ENCODE data around the gene ELFN1.

The ELFN1 gene

GRCh38 chr7:1642291-1642731 lies 27.8 kb upstream of the ELFN1 start:
- in situ Hi-C loops (cut with MboI; ENCODE audit: low sequenced_read_pairs) = no loop called here

GRCh38 chr7:1643270-1644092 lies 26.6 kb upstream of the ELFN1 start:
- in situ Hi-C loops (cut with MboI; ENCODE audit: low sequenced_read_pairs) = no loop called here

- in situ Hi-C loops (cut with MboI; ENCODE audit: low sequenced_read_pairs) = no loop called here
These were observed 25.6 kb upstream of the ELFN1 start for GRCh38 chr7:1644341-1645070.

- in situ Hi-C loops (cut with MboI; ENCODE audit: low sequenced_read_pairs) = no loop called here
These were observed 25.0 kb upstream of the ELFN1 start for GRCh38 chr7:1645071-1645409.

GRCh38 chr7:1645476-1645875 lies 24.6 kb upstream of the ELFN1 start:
- in situ Hi-C loops (cut with MboI; ENCODE audit: low sequenced_read_pairs) = no loop called here

- in situ Hi-C loops (cut with MboI; ENCODE audit: low sequenced_read_pairs) = no loop called here
These were observed 23.7 kb upstream of the ELFN1 start for GRCh38 chr7:1646391-1646790.

GRCh38 chr7:1646957-1647891 lies 22.9 kb upstream of the ELFN1 start:
- in situ Hi-C loops (cut with MboI; ENCODE audit: low sequenced_read_pairs) = no loop called here

GRCh38 chr7:1647961-1648672 lies 22.0 kb upstream of the ELFN1 start:
- in situ Hi-C loops (cut with MboI; ENCODE audit: low sequenced_read_pairs) = no loop called here

- in situ Hi-C loops (cut with MboI; ENCODE audit: low sequenced_read_pairs) = no loop called here
These were observed 20.2 kb upstream of the ELFN1 start for GRCh38 chr7:1649751-1650326.

GRCh38 chr7:1650363-1651030 lies 19.6 kb upstream of the ELFN1 start:
- in situ Hi-C loops (cut with MboI; ENCODE audit: low sequenced_read_pairs) = no loop called here

- in situ Hi-C loops (cut with MboI; ENCODE audit: low sequenced_read_pairs) = no loop called here
These were observed 19.0 kb upstream of the ELFN1 start for GRCh38 chr7:1651031-1651446.

- in situ Hi-C loops (cut with MboI; ENCODE audit: low sequenced_read_pairs) = no loop called here
These were observed 18.2 kb upstream of the ELFN1 start for GRCh38 chr7:1651891-1652290.

- in situ Hi-C loops (cut with MboI; ENCODE audit: low sequenced_read_pairs) = no loop called here
These were observed 16.6 kb upstream of the ELFN1 start for GRCh38 chr7:1653500-1653899.

- in situ Hi-C loops (cut with MboI; ENCODE audit: low sequenced_read_pairs) = no loop called here
These were observed 16.0 kb upstream of the ELFN1 start for GRCh38 chr7:1654111-1654510.

- in situ Hi-C loops (cut with MboI; ENCODE audit: low sequenced_read_pairs) = no loop called here
These were observed 15.2 kb upstream of the ELFN1 start for GRCh38 chr7:1654738-1655475.

GRCh38 chr7:1659696-1660095 lies 10.4 kb upstream of the ELFN1 start:
- in situ Hi-C loops (cut with MboI; ENCODE audit: low sequenced_read_pairs) = no loop called here

GRCh38 chr7:1661461-1661860 lies 8.6 kb upstream of the ELFN1 start:
- in situ Hi-C loops (cut with MboI; ENCODE audit: low sequenced_read_pairs) = no loop called here

GRCh38 chr7:1662101-1662500 lies 8.0 kb upstream of the ELFN1 start:
- in situ Hi-C loops (cut with MboI; ENCODE audit: low sequenced_read_pairs) = no loop called here

GRCh38 chr7:1662767-1663166 lies 7.3 kb upstream of the ELFN1 start:
- in situ Hi-C loops (cut with MboI; ENCODE audit: low sequenced_read_pairs) = no loop called here

Data from HL-60/S4 (cell line).